ENCODE results near the gene MAP1LC3B2. TPM values are rescaled to one million over a fixed set of nuclear protein-coding genes. Genes with fewer than 3 reads are reported as not detected.

MAP1LC3B2 gene
- total RNA-seq, 1 experiment from 2014 or later = 0.97 TPM

GRCh38 chr12:116626153-116626552, 67.0 kb downstream of the MAP1LC3B2 start:
- peaks cover 4% of the 10 kb centered on the region for H3K36me3 Mint-ChIP-seq (ENCODE audit: insufficient read depth, unreplicated experiment)
- DNase-seq = no peak
- no TSS peak for BruUV-seq (replicated peaks)
- H3K27me3 Mint-ChIP-seq (ENCODE audit: unreplicated experiment) = peaks cover 63% of the 10 kb centered on the region
- intact Hi-C loops (cut with micrococcal nuclease; ENCODE audit: unreplicated experiment) = no loop called here
- no peak overlapping the region for H3K27ac Mint-ChIP-seq (ENCODE audit: unreplicated experiment)
- TF ChIP-seq CTCF (IDR thresholded peaks at IDR 0.05; ENCODE audit: unreplicated experiment) = no peak
- peaks cover 9% of the 10 kb centered on the region for H3K9me3 Mint-ChIP-seq (ENCODE audit: low read depth, unreplicated experiment)
- H3K4me3 Mint-ChIP-seq (ENCODE audit: low read depth, unreplicated experiment) = no peak overlapping the region
- H3K4me1 Mint-ChIP-seq (ENCODE audit: low read depth, unreplicated experiment) = no peaks in the 10 kb centered on the region
- CTCF ChIA-PET = interaction anchor here (0.6 kb wide), 1 partner anchor 354 kb away, joined by 5 read pairs; no protein-coding TSS in a partner anchor

Other genes starting within 250 kb of the MAP1LC3B2 start
- 62.1 and 87.4 TPM in 2 replicates for gene SPRING1, start 178.7 kb downstream of the MAP1LC3B2 start, total RNA-seq (2022)
- gene RNFT2, start 178.9 kb downstream of the MAP1LC3B2 start, total RNA-seq (2022) = 22.5 and 32.0 TPM in 2 replicates